H9 (cell line): ENCODE measurements around the gene AATK. TPM values are rescaled to one million over a fixed set of nuclear protein-coding genes. Genes with fewer than 3 reads are reported as not detected.

Source experiments
- DNase-seq: peaks from one replicate; pipeline ENCODE4 v3.0.0-alpha.2; 2017
- H2AFZ ChIP-seq: one replicate; pipeline ENCODE4 v1.6.1; 2013; ENCODE audit warnings: mild to moderate bottlenecking, low read length, control low read depth, moderate library complexity
- H2AK5ac ChIP-seq: 2 replicates; pipeline ENCODE4 v1.6.1; 2013; ENCODE audit warnings: low read length, control low read depth, mixed read lengths; ENCODE audit not compliant: insufficient read length
- H2BK120ac ChIP-seq: one replicate; pipeline ENCODE4 v1.6.1; 2013; ENCODE audit warnings: low read depth, mild to moderate bottlenecking, low read length, control low read depth, inconsistent platforms; ENCODE audit not compliant: poor library complexity, severe bottlenecking
- H2BK12ac ChIP-seq: 2 replicates; pipeline ENCODE4 v1.6.1; 2013; ENCODE audit warnings: low read length, control low read depth, mixed read lengths, low read depth; ENCODE audit not compliant: insufficient read length
- H2BK15ac ChIP-seq: 2 replicates; pipeline ENCODE4 v1.6.1; 2013; ENCODE audit warnings: low read depth, low read length, control low read depth
- H2BK20ac ChIP-seq: one replicate; pipeline ENCODE4 v1.6.1; 2013; ENCODE audit warnings: low read depth, mild to moderate bottlenecking, low read length, control low read depth, inconsistent platforms; ENCODE audit not compliant: poor library complexity, severe bottlenecking
- H2BK5ac ChIP-seq: 2 replicates; pipeline ENCODE4 v1.6.1; 2013; ENCODE audit warnings: low read length, control low read depth, mixed read lengths; ENCODE audit not compliant: insufficient read length
- H3K14ac ChIP-seq: 2 replicates; pipeline ENCODE4 v1.6.1; 2013; ENCODE audit warnings: low read length, control low read depth; ENCODE audit not compliant: insufficient read depth
- H3K18ac ChIP-seq: 2 replicates; pipeline ENCODE4 v1.6.1; 2013; ENCODE audit warnings: low read depth, mild to moderate bottlenecking, mixed read lengths, low read length, control low read depth; ENCODE audit not compliant: insufficient read length
- H3K23ac ChIP-seq: 2 replicates; pipeline ENCODE4 v1.6.1; 2013; ENCODE audit warnings: low read length, control low read depth, mixed read lengths, low read depth; ENCODE audit not compliant: insufficient read length
- H3K23me2 ChIP-seq: 2 replicates; pipeline ENCODE4 v1.6.1; 2013; ENCODE audit warnings: low read depth, mild to moderate bottlenecking, mixed read lengths, low read length, control low read depth; ENCODE audit not compliant: insufficient read length, poor library complexity, severe bottlenecking
- H3K27ac ChIP-seq: 2 replicates; pipeline ENCODE4 v1.5.1; 2013; ENCODE audit warnings: low read length, control low read depth, mixed read lengths, low read depth; ENCODE audit not compliant: insufficient read length
- H3K27me3 ChIP-seq: 2 replicates; pipeline ENCODE4 v1.6.1; 2013; ENCODE audit warnings: low read length, control low read depth, inconsistent platforms; ENCODE audit not compliant: insufficient read depth
- H3K4ac ChIP-seq: 2 replicates; pipeline ENCODE4 v1.6.1; 2013; ENCODE audit warnings: low read depth, mild to moderate bottlenecking, control low read depth, inconsistent platforms, low read length, moderate library complexity
- H3K4me1 ChIP-seq: 2 replicates; pipeline ENCODE4 v1.6.1; 2013; ENCODE audit warnings: low read length, control low read depth, inconsistent platforms; ENCODE audit not compliant: insufficient read depth
- H3K4me2 ChIP-seq: 2 replicates; pipeline ENCODE4 v1.6.1; 2013; ENCODE audit warnings: low read length, control low read depth, mixed read lengths; ENCODE audit not compliant: insufficient read length, insufficient read depth
- H3K56ac ChIP-seq: 2 replicates; pipeline ENCODE4 v1.6.1; 2013; ENCODE audit warnings: low read depth, mild to moderate bottlenecking, mixed read lengths, low read length, control low read depth; ENCODE audit not compliant: insufficient read length
- H3K79me1 ChIP-seq: 2 replicates; pipeline ENCODE4 v1.6.1; 2013; ENCODE audit warnings: low read depth, mild to moderate bottlenecking, moderate library complexity, low read length, control low read depth, inconsistent platforms; ENCODE audit not compliant: insufficient read depth, poor library complexity, severe bottlenecking
- H3K79me2 ChIP-seq: 2 replicates; pipeline ENCODE4 v1.6.1; 2013; ENCODE audit warnings: low read length, control low read depth, inconsistent platforms; ENCODE audit not compliant: insufficient read depth
- H3K9ac ChIP-seq: 2 replicates; pipeline ENCODE4 v1.6.1; 2013; ENCODE audit warnings: low read length, control low read depth, mixed read lengths; ENCODE audit not compliant: insufficient read length; ENCODE audit errors: extremely low read depth
- H3K9me3 ChIP-seq: one replicate; pipeline ENCODE4 v1.6.1; 2013; ENCODE audit warnings: low read depth, low read length, inconsistent platforms; ENCODE audit not compliant: control insufficient read depth
- H3T11ph ChIP-seq: one replicate; pipeline ENCODE4 v1.6.1; 2013; ENCODE audit warnings: mild to moderate bottlenecking, low read length, control low read depth, inconsistent platforms
- H4K20me1 ChIP-seq: one replicate; pipeline ENCODE4 v1.6.1; 2013; ENCODE audit not compliant: control insufficient read depth, insufficient read length, insufficient read depth
- H4K5ac ChIP-seq: 2 replicates; pipeline ENCODE4 v1.6.1; 2013; ENCODE audit warnings: low read depth, mild to moderate bottlenecking, mixed read lengths, low read length, control low read depth; ENCODE audit not compliant: insufficient read length
- H4K8ac ChIP-seq: replicated peaks from 2 replicates; pipeline ENCODE4 v1.6.1; 2013; ENCODE audit warnings: low read length, control low read depth, mixed read lengths, low read depth; ENCODE audit not compliant: insufficient read length
- H4K91ac ChIP-seq: 2 replicates; pipeline ENCODE4 v1.6.1; 2013; ENCODE audit warnings: low read depth, mild to moderate bottlenecking, moderate library complexity, mixed read lengths, low read length, control low read depth; ENCODE audit not compliant: insufficient read length
- H3K27ac Mint-ChIP-seq, 3 experiments: 2 replicates in 2 of 3; 3 replicates in 1 of 3; pipeline ENCODE4 v1.8.0; 2020 to 2021; ENCODE audit warnings: mixed read lengths in 3 of 3, mild to moderate bottlenecking in 1 of 3, moderate library complexity in 1 of 3
- H3K27me3 Mint-ChIP-seq: 2 replicates; pipeline ENCODE4 v1.8.0; 2021; ENCODE audit warnings: low read depth, mild to moderate bottlenecking, moderate library complexity, mixed read lengths
- H3K36me3 Mint-ChIP-seq, 3 experiments: 2 replicates in 2 of 3; 3 replicates in 1 of 3; pipeline ENCODE4 v1.8.0; 2020 to 2021; ENCODE audit warnings: low read depth in 3 of 3, mixed read lengths in 3 of 3; ENCODE audit not compliant: insufficient read depth in 1 of 3
- H3K4me1 Mint-ChIP-seq, 2 experiments: 2 replicates each; pipeline ENCODE4 v1.8.0; 2020; ENCODE audit warnings: mixed read lengths in 2 of 2
- H3K4me3 Mint-ChIP-seq, 2 experiments: 2 replicates in 1 of 2; 3 replicates in 1 of 2; pipeline ENCODE4 v1.8.0; 2020 to 2021; ENCODE audit warnings: mild to moderate bottlenecking in 2 of 2, mixed read lengths in 2 of 2, moderate library complexity in 1 of 2
- H3K9me3 Mint-ChIP-seq, 2 experiments: 2 replicates in 1 of 2; 3 replicates in 1 of 2; pipeline ENCODE4 v1.8.0; 2020; ENCODE audit warnings: mild to moderate bottlenecking in 2 of 2, mixed read lengths in 2 of 2, moderate library complexity in 1 of 2
- CTCF ChIP-seq: fragments of 200-600 bp; sonication (generic); conservative IDR thresholded peaks from 3 replicates; pipeline ENCODE4 v1.8.0; 2021; ENCODE audit warnings: antibody characterized with exemption, mild to moderate bottlenecking
- WGBS: extraction: QIAGEN DNeasy Blood & Tissue Kit; methylation state at CpG from one replicate; pipeline ENCODE4 v1.1.7; 2013; ENCODE audit warnings: missing lambda C conversion rate, low lambda C conversion rate, mixed read lengths; ENCODE audit not compliant: insufficient read length; ENCODE audit errors: extremely low coverage; 5-methylcytosine and 5-hydroxymethylcytosine counted together
- total RNA-seq: library from RNA; stranded (reverse); gene quantifications from 2 replicates; pipeline ENCODE4 v1.2.1, GENCODE V29; 2021

AATK gene
- total RNA-seq, 1 experiment from 2014 or later, result 2.4 TPM

- H3K79me1 ChIP-seq, result no peaks in the 10 kb centered on the region
- no peak overlapping the region for H4K91ac ChIP-seq
- H2BK5ac ChIP-seq, result no peak overlapping the region
- H3K27ac ChIP-seq, result no peak overlapping the region
- no peak overlapping the region for H3K9ac ChIP-seq
- H2BK20ac ChIP-seq, result no peak overlapping the region
- TF ChIP-seq CTCF, result no peak
- Mint-ChIP-seq H3K27me3 (no peaks in the 10 kb centered on the region), H3K27ac (no peak overlapping the region), H3K36me3 (no peaks in the 10 kb centered on the region; a peak in 1 of 7 replicates), H3K4me3 (no peak overlapping the region), H3K9me3 (no peaks in the 10 kb centered on the region), H3K4me1 (peaks cover 0 to 6% of the 10 kb centered on the region in 2 experiments; a peak in 2 of 4 replicates)
- no peak for DNase-seq
- no peak overlapping the region for H2AFZ ChIP-seq
- no peak overlapping the region for H2BK120ac ChIP-seq
- no peaks in the 10 kb centered on the region for H3K4me1 ChIP-seq
- no peak overlapping the region for H2AK5ac ChIP-seq
- no peaks in the 10 kb centered on the region for H3K23me2 ChIP-seq
- H3K27me3 ChIP-seq, result no peaks in the 10 kb centered on the region
- no peak overlapping the region for H3K23ac ChIP-seq
- no peak overlapping the region for H3T11ph ChIP-seq
- H3K79me2 ChIP-seq, result no peaks in the 10 kb centered on the region
- no peak overlapping the region for H3K14ac ChIP-seq
- no peak overlapping the region for H2BK15ac ChIP-seq
- no peak overlapping the region for H3K56ac ChIP-seq
- H3K18ac ChIP-seq, result no peak overlapping the region
- no peak overlapping the region for H3K4me2 ChIP-seq
- no CpG with 5 or more reads among the region's 23 CpGs for WGBS
- no peak overlapping the region for H4K8ac ChIP-seq
- H3K9me3 ChIP-seq, result no peaks in the 10 kb centered on the region
- H4K5ac ChIP-seq, result no peak overlapping the region
- H3K4ac ChIP-seq, result no peak overlapping the region
- no peak overlapping the region for H2BK12ac ChIP-seq
- H4K20me1 ChIP-seq, result no peaks in the 10 kb centered on the region
Measured at GRCh38 chr17:81112450-81112849, 53.6 kb downstream of the AATK start.
